ENCODE results near the gene CCDC137. TPM values are rescaled to one million over a fixed set of nuclear protein-coding genes. Genes with fewer than 3 reads are reported as not detected.

Gene CCDC137
- total and polyA plus RNA-seq, 2 of the 13 experiments (the other 11 are each of a cell fraction or from before 2014, with no cell fraction given) = 14.6 to 39.1 TPM

GRCh38 chr17:81722184-81723120, 55.9 kb downstream of the CCDC137 start (continued):
- TF ChIP-seq, protein P1, sequence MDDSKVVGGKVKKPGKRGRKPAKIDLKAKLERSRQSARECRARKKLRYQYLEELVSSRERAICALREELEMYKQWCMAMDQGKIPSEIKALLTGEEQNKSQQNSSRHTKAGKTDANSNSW (CRISPR knock-in tag; IDR thresholded peaks at IDR 0.05; ENCODE audit: borderline replicate concordance) = 0 out of 2 replicates have a peak, but pooled peaks have one; percentile 65
- TF ChIP-seq MED1 (CRISPR knock-in tag; IDR thresholded peaks at IDR 0.05) (0 out of 2 replicates have a peak, but pooled peaks have one; percentile 25), SP140L (CRISPR knock-in tag; IDR thresholded peaks at IDR 0.05; ENCODE audit: borderline replicate concordance) (no peak), ZNF556 (CRISPR knock-in tag; IDR thresholded peaks at IDR 0.05; ENCODE audit: borderline replicate concordance) (no peak), STAT6 (CRISPR knock-in tag; IDR thresholded peaks at IDR 0.05; ENCODE audit: borderline replicate concordance) (no peak), NR3C1 (CRISPR knock-in tag; IDR thresholded peaks at IDR 0.05) (no peak), ARID2 (CRISPR knock-in tag; IDR thresholded peaks at IDR 0.05; ENCODE audit: borderline replicate concordance) (no peak), KDM2A (CRISPR knock-in tag; IDR thresholded peaks at IDR 0.05; ENCODE audit: borderline replicate concordance, low read depth) (peak; percentile 69), ZNF772 (CRISPR knock-in tag; IDR thresholded peaks at IDR 0.05) (no peak), AGO1 (IDR thresholded peaks at IDR 0.05; ENCODE audit: low read depth, low read length, poor library complexity, severe bottlenecking) (peak; percentile 91), ZNF274 (CRISPR knock-in tag; IDR thresholded peaks at IDR 0.05) (0 out of 2 replicates have a peak, but pooled peaks have one; percentile 58), NFE2 (CRISPR knock-in tag; IDR thresholded peaks at IDR 0.05) (no peak), AGO2 (optimal IDR thresholded peaks at IDR 0.05; ENCODE audit: low read depth, low read length) (peak; percentile 100)
- TF ChIP-seq, protein P2, sequence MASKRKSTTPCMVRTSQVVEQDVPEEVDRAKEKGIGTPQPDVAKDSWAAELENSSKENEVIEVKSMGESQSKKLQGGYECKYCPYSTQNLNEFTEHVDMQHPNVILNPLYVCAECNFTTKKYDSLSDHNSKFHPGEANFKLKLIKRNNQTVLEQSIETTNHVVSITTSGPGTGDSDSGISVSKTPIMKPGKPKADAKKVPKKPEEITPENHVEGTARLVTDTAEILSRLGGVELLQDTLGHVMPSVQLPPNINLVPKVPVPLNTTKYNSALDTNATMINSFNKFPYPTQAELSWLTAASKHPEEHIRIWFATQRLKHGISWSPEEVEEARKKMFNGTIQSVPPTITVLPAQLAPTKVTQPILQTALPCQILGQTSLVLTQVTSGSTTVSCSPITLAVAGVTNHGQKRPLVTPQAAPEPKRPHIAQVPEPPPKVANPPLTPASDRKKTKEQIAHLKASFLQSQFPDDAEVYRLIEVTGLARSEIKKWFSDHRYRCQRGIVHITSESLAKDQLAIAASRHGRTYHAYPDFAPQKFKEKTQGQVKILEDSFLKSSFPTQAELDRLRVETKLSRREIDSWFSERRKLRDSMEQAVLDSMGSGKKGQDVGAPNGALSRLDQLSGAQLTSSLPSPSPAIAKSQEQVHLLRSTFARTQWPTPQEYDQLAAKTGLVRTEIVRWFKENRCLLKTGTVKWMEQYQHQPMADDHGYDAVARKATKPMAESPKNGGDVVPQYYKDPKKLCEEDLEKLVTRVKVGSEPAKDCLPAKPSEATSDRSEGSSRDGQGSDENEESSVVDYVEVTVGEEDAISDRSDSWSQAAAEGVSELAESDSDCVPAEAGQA (IDR thresholded peaks at IDR 0.05; ENCODE audit: low read depth) = no peak
- TF ChIP-seq, protein P2 (CRISPR knock-in tag; IDR thresholded peaks at IDR 0.05; ENCODE audit: borderline replicate concordance) = no peak
- TF ChIP-seq, protein P3, sequence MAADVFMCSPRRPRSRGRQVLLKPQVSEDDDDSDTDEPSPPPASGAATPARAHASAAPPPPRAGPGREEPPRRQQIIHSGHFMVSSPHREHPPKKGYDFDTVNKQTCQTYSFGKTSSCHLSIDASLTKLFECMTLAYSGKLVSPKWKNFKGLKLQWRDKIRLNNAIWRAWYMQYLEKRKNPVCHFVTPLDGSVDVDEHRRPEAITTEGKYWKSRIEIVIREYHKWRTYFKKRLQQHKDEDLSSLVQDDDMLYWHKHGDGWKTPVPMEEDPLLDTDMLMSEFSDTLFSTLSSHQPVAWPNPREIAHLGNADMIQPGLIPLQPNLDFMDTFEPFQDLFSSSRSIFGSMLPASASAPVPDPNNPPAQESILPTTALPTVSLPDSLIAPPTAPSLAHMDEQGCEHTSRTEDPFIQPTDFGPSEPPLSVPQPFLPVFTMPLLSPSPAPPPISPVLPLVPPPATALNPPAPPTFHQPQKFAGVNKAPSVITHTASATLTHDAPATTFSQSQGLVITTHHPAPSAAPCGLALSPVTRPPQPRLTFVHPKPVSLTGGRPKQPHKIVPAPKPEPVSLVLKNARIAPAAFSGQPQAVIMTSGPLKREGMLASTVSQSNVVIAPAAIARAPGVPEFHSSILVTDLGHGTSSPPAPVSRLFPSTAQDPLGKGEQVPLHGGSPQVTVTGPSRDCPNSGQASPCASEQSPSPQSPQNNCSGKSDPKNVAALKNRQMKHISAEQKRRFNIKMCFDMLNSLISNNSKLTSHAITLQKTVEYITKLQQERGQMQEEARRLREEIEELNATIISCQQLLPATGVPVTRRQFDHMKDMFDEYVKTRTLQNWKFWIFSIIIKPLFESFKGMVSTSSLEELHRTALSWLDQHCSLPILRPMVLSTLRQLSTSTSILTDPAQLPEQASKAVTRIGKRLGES (CRISPR knock-in tag; IDR thresholded peaks at IDR 0.05; ENCODE audit: borderline replicate concordance) = no peak
